Fibroblast of lung (primary cell): ENCODE data around the gene TRAPPC1.

Source experiments
- EZH2 ChIP-seq: IDR thresholded peaks from 2 replicates; pipeline ENCODE4 v1.5.1; 2012; ENCODE audit warnings: low read length, control low read depth, mild to moderate bottlenecking; ENCODE audit errors: missing control alignments
- TF ChIP-seq, protein P1 (sequence below), 2 donors: IDR thresholded peaks in 1 of 2; conservative IDR thresholded peaks in 1 of 2; 1 replicate in 1 of 2; 2 replicates in 1 of 2; pipeline ENCODE4 v1.5.1; 2011 to 2012; ENCODE audit warnings: low read length in 2 of 2, control low read depth in 1 of 2, inconsistent platforms in 1 of 2, low read depth in 1 of 2, mild to moderate bottlenecking in 1 of 2

DNA sequence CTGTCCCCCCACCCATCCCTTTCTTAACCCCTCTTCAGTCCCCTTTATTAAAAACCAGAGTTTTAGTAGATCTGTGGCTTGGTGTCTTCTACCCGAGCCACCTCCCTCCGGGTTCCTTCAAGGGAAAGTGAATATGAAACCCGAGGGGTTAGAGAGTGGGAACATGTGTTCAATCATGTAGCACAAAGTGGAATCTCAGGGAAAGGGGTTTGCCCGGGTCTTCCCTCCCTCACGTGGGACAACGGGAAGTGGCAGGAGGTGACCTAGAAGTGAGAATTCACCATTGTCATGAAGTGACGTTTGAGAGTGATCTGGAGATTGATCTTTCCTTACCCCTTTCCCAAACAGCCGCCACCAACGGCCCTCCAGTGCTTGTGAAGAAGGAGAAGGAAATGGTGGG, 20.6 kb downstream of the TRAPPC1 start:
- no peak for TF ChIP-seq EZH2
- TF ChIP-seq, protein P1, sequence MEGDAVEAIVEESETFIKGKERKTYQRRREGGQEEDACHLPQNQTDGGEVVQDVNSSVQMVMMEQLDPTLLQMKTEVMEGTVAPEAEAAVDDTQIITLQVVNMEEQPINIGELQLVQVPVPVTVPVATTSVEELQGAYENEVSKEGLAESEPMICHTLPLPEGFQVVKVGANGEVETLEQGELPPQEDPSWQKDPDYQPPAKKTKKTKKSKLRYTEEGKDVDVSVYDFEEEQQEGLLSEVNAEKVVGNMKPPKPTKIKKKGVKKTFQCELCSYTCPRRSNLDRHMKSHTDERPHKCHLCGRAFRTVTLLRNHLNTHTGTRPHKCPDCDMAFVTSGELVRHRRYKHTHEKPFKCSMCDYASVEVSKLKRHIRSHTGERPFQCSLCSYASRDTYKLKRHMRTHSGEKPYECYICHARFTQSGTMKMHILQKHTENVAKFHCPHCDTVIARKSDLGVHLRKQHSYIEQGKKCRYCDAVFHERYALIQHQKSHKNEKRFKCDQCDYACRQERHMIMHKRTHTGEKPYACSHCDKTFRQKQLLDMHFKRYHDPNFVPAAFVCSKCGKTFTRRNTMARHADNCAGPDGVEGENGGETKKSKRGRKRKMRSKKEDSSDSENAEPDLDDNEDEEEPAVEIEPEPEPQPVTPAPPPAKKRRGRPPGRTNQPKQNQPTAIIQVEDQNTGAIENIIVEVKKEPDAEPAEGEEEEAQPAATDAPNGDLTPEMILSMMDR (conservative IDR thresholded peaks at IDR 0.05 in 1 of 2, IDR thresholded peaks at IDR 0.05 in 1 of 2; ENCODE audit: low read depth in 1 of 2, low read length in 2 of 2), result no peak
